ENCODE measurements around the gene BTBD9.

Gene BTBD9

GRCh38 chr6:38452816-38453660, 186.7 kb downstream of the BTBD9 start:
- Histone ChIP-seq H3K79me1 (ENCODE audit: low read length) (no peaks in the 10 kb centered on the region), H3K79me2 (ENCODE audit: control insufficient read depth, insufficient read depth, low read length) (no peaks in the 10 kb centered on the region), H3K23ac (ENCODE audit: low read length) (no peak overlapping the region), H3K27me3 (ENCODE audit: insufficient read depth, low read length, poor library complexity) (no peaks in the 10 kb centered on the region), H3K4me2 (ENCODE audit: low read length) (no peak overlapping the region), H3K56ac (ENCODE audit: low read length) (no peak overlapping the region), H3K27ac (ENCODE audit: low read depth, low read length) (no peak overlapping the region), H2BK5ac (ENCODE audit: low read length) (no peak overlapping the region), H3K4me1 (ENCODE audit: control insufficient read depth, low read depth, low read length) (peaks cover 3% of the 10 kb centered on the region), H3K18ac (ENCODE audit: low read length) (no peak overlapping the region), H3K36me3 (ENCODE audit: control insufficient read depth, insufficient read depth, low read length) (no peaks in the 10 kb centered on the region), H3K4me3 (ENCODE audit: low read length) (no peak overlapping the region), H3K4ac (ENCODE audit: low read depth, low read length) (no peak overlapping the region), H3K9ac (ENCODE audit: low read length) (no peak overlapping the region), H2BK15ac (replicated peaks; ENCODE audit: low read depth) (no peak overlapping the region), H4K5ac (ENCODE audit: low read length) (no peak overlapping the region), H2BK120ac (ENCODE audit: low read depth, low read length) (no peak overlapping the region), H2AK5ac (ENCODE audit: low read length) (no peak overlapping the region), H4K8ac (ENCODE audit: low read depth, low read length) (no peak overlapping the region)
- no peak for DNase-seq
- WGBS (ENCODE audit: extremely low coverage, insufficient coverage, low lambda C conversion rate) = no CpG with 5 or more reads among the region's 6 CpGs

- H3K18ac ChIP-seq (ENCODE audit: low read length) = no peak overlapping the region
- no peak overlapping the region for H3K27ac ChIP-seq (ENCODE audit: low read depth, low read length)
- H3K4me3 ChIP-seq (ENCODE audit: low read length) = no peak overlapping the region
- H3K4me2 ChIP-seq (ENCODE audit: low read length) = no peak overlapping the region
- no peaks in the 10 kb centered on the region for H3K79me1 ChIP-seq (ENCODE audit: low read length)
- no peak overlapping the region for H3K4ac ChIP-seq (ENCODE audit: low read depth, low read length)
- no peaks in the 10 kb centered on the region for H3K4me1 ChIP-seq (ENCODE audit: control insufficient read depth, low read depth, low read length)
- no peaks in the 10 kb centered on the region for H3K36me3 ChIP-seq (ENCODE audit: control insufficient read depth, insufficient read depth, low read length)
- H3K9ac ChIP-seq (ENCODE audit: low read length) = no peak overlapping the region
- DNase-seq = no peak
- H3K56ac ChIP-seq (ENCODE audit: low read length) = no peak overlapping the region
- H4K5ac ChIP-seq (ENCODE audit: low read length) = no peak overlapping the region
- H2AK5ac ChIP-seq (ENCODE audit: low read length) = peak overlapping the region; percentile 27
- no peak overlapping the region for H3K23ac ChIP-seq (ENCODE audit: low read length)
- no peaks in the 10 kb centered on the region for H3K27me3 ChIP-seq (ENCODE audit: insufficient read depth, low read length, poor library complexity)
- no CpG with 5 or more reads among the region's 2 CpGs for WGBS (ENCODE audit: extremely low coverage, insufficient coverage, low lambda C conversion rate)
- no peaks in the 10 kb centered on the region for H3K79me2 ChIP-seq (ENCODE audit: control insufficient read depth, insufficient read depth, low read length)
- H4K8ac ChIP-seq (ENCODE audit: low read depth, low read length) = no peak overlapping the region
- peak overlapping the region; percentile 92 for H2BK15ac ChIP-seq (replicated peaks; ENCODE audit: low read depth)
- H2BK5ac ChIP-seq (ENCODE audit: low read length) = no peak overlapping the region
- no peak overlapping the region for H2BK120ac ChIP-seq (ENCODE audit: low read depth, low read length)
These were observed 189.0 kb downstream of the BTBD9 start for GRCh38 chr6:38450717-38451116.

- Histone ChIP-seq H3K4ac (ENCODE audit: low read depth, low read length) (no peak overlapping the region), H3K4me2 (ENCODE audit: low read length) (no peak overlapping the region), H2BK15ac (replicated peaks; ENCODE audit: low read depth) (peak overlapping the region; percentile 79), H3K18ac (ENCODE audit: low read length) (no peak overlapping the region), H2BK120ac (ENCODE audit: low read depth, low read length) (no peak overlapping the region), H3K9ac (ENCODE audit: low read length) (no peak overlapping the region), H3K4me3 (ENCODE audit: low read length) (no peak overlapping the region), H3K79me2 (ENCODE audit: control insufficient read depth, insufficient read depth, low read length) (no peaks in the 10 kb centered on the region), H3K27me3 (ENCODE audit: insufficient read depth, low read length, poor library complexity) (no peaks in the 10 kb centered on the region), H2BK5ac (ENCODE audit: low read length) (no peak overlapping the region), H3K56ac (ENCODE audit: low read length) (no peak overlapping the region), H2AK5ac (ENCODE audit: low read length) (no peak overlapping the region), H3K23ac (ENCODE audit: low read length) (no peak overlapping the region), H4K8ac (ENCODE audit: low read depth, low read length) (no peak overlapping the region), H3K27ac (ENCODE audit: low read depth, low read length) (no peak overlapping the region), H3K36me3 (ENCODE audit: control insufficient read depth, insufficient read depth, low read length) (no peaks in the 10 kb centered on the region), H3K79me1 (ENCODE audit: low read length) (no peaks in the 10 kb centered on the region), H4K5ac (ENCODE audit: low read length) (no peak overlapping the region), H3K4me1 (ENCODE audit: control insufficient read depth, low read depth, low read length) (peaks cover 8% of the 10 kb centered on the region)
- no peak for DNase-seq
- no CpG with 5 or more reads among the region's 2 CpGs for WGBS (ENCODE audit: extremely low coverage, insufficient coverage, low lambda C conversion rate)
These were observed 193.8 kb downstream of the BTBD9 start for GRCh38 chr6:38445925-38446324.

GRCh38 chr6:38445336-38445735, 194.4 kb downstream of the BTBD9 start:
- no peak overlapping the region for H4K5ac ChIP-seq (ENCODE audit: low read length)
- no peak overlapping the region for H3K4ac ChIP-seq (ENCODE audit: low read depth, low read length)
- no peaks in the 10 kb centered on the region for H3K79me2 ChIP-seq (ENCODE audit: control insufficient read depth, insufficient read depth, low read length)
- no peaks in the 10 kb centered on the region for H3K36me3 ChIP-seq (ENCODE audit: control insufficient read depth, insufficient read depth, low read length)
- H3K23ac ChIP-seq (ENCODE audit: low read length) = no peak overlapping the region
- H2AK5ac ChIP-seq (ENCODE audit: low read length) = no peak overlapping the region
- no peaks in the 10 kb centered on the region for H3K79me1 ChIP-seq (ENCODE audit: low read length)
- H2BK15ac ChIP-seq (replicated peaks; ENCODE audit: low read depth) = no peak overlapping the region
- no peak for DNase-seq
- H3K4me1 ChIP-seq (ENCODE audit: control insufficient read depth, low read depth, low read length) = peaks cover 8% of the 10 kb centered on the region
- no peak overlapping the region for H2BK5ac ChIP-seq (ENCODE audit: low read length)
- no peak overlapping the region for H3K27ac ChIP-seq (ENCODE audit: low read depth, low read length)
- no peaks in the 10 kb centered on the region for H3K27me3 ChIP-seq (ENCODE audit: insufficient read depth, low read length, poor library complexity)
- H4K8ac ChIP-seq (ENCODE audit: low read depth, low read length) = no peak overlapping the region
- no peak overlapping the region for H3K4me2 ChIP-seq (ENCODE audit: low read length)
- H2BK120ac ChIP-seq (ENCODE audit: low read depth, low read length) = no peak overlapping the region
- H3K9ac ChIP-seq (ENCODE audit: low read length) = no peak overlapping the region
- no peak overlapping the region for H3K56ac ChIP-seq (ENCODE audit: low read length)
- H3K4me3 ChIP-seq (ENCODE audit: low read length) = no peak overlapping the region
- no peak overlapping the region for H3K18ac ChIP-seq (ENCODE audit: low read length)

DNA sequence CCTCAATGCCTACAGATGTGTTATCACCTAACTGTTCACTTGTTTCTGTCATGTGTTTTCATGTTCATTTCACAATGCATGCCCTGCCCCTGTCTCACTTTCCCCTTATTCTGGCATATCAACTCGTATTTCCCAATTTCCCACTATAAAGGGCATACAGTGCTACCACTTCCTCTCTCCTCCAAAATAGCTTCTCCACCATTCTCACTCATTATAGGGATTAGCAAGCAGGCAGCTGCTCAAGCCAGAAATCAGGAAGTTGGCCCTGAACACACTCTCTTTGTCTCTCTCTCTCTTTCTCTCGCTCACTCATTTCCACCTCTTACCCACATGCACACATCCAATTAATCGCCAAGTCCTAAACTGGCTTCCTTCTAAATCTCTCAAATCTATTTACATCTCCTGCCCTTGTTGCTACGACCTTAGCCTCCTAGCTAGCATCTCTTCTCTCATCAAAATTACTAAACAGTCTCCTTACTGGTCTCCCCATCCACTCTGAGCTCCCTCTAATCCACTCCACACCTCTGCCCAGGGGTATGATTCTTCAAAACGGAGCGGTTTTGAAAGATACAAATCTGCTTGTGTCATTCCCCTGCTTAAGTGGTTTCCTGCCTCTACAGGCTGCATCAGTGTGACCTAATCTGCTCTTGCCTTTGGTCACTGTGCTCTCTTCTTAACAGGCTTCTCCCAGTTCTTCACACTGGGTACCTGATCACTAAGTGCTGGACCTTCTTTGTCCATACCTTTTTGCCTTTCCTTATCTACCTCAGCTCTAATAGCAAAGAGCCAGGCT, 196.2 kb downstream of the BTBD9 start:
- Histone ChIP-seq H2BK15ac (replicated peaks; ENCODE audit: low read depth) (peak overlapping the region; percentile 39), H3K79me1 (ENCODE audit: low read length) (no peaks in the 10 kb centered on the region), H3K9ac (ENCODE audit: low read length) (no peak overlapping the region), H3K4ac (ENCODE audit: low read depth, low read length) (no peak overlapping the region), H3K27me3 (ENCODE audit: insufficient read depth, low read length, poor library complexity) (no peaks in the 10 kb centered on the region), H3K56ac (ENCODE audit: low read length) (peak overlapping the region; percentile 57), H3K79me2 (ENCODE audit: control insufficient read depth, insufficient read depth, low read length) (no peaks in the 10 kb centered on the region), H4K8ac (ENCODE audit: low read depth, low read length) (no peak overlapping the region), H3K18ac (ENCODE audit: low read length) (no peak overlapping the region), H3K4me2 (ENCODE audit: low read length) (no peak overlapping the region), H4K5ac (ENCODE audit: low read length) (no peak overlapping the region), H2BK5ac (ENCODE audit: low read length) (peak overlapping the region; percentile 69), H3K4me3 (ENCODE audit: low read length) (no peak overlapping the region), H3K23ac (ENCODE audit: low read length) (no peak overlapping the region), H3K36me3 (ENCODE audit: control insufficient read depth, insufficient read depth, low read length) (no peaks in the 10 kb centered on the region), H3K4me1 (ENCODE audit: control insufficient read depth, low read depth, low read length) (peaks cover 8% of the 10 kb centered on the region), H2BK120ac (ENCODE audit: low read depth, low read length) (peak overlapping the region; percentile 37), H2AK5ac (ENCODE audit: low read length) (peak overlapping the region; percentile 57), H3K27ac (ENCODE audit: low read depth, low read length) (no peak overlapping the region)
- peak; percentile 54 for DNase-seq
- WGBS (ENCODE audit: extremely low coverage, insufficient coverage, low lambda C conversion rate) = 100% methylated on average over 2 of the region's 6 CpGs
